NAMALWA (cell line): ENCODE data around the gene RELCH.

Experiments used
- DNase-seq: peaks from one replicate; pipeline ENCODE4 v3.0.0-alpha.2; 2015; ENCODE audit warnings: low spot score

RELCH gene

GRCh38 chr18:62323483-62324180 lies 136.6 kb downstream of the RELCH start:
- DNase-seq = no peak

DNA sequence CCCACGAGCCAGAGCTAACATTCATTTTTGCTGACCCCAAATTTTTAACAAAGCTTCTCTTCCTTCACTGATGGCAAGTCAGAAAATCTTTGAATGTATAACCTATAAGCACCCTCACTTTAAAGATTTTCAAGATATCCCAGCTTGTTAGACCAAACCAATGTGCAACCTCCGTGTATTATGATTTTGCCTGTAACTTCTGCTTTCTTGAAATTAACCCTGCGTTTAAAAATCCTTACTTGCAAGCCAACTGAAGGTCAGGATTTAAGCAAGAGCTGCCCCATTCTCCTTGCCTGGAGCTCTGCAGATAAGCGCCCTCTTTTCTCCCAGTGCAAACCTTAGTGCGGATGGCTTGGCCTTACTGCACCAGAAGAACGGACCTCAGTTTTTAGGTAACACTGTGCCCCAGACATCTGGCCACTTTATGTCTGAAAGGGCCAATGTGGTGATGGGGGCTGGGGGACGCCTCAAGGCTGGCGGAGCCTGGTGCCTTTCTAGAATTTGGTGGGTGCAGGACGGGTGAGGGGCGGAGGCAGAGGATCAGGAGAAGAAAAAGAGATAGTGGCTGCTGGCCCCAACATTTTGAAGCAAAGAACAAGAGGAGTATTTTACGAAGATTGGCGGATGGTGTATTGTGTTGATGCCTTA lies 137.2 kb downstream of the RELCH start:
- peak; percentile 8 for DNase-seq

DNA sequence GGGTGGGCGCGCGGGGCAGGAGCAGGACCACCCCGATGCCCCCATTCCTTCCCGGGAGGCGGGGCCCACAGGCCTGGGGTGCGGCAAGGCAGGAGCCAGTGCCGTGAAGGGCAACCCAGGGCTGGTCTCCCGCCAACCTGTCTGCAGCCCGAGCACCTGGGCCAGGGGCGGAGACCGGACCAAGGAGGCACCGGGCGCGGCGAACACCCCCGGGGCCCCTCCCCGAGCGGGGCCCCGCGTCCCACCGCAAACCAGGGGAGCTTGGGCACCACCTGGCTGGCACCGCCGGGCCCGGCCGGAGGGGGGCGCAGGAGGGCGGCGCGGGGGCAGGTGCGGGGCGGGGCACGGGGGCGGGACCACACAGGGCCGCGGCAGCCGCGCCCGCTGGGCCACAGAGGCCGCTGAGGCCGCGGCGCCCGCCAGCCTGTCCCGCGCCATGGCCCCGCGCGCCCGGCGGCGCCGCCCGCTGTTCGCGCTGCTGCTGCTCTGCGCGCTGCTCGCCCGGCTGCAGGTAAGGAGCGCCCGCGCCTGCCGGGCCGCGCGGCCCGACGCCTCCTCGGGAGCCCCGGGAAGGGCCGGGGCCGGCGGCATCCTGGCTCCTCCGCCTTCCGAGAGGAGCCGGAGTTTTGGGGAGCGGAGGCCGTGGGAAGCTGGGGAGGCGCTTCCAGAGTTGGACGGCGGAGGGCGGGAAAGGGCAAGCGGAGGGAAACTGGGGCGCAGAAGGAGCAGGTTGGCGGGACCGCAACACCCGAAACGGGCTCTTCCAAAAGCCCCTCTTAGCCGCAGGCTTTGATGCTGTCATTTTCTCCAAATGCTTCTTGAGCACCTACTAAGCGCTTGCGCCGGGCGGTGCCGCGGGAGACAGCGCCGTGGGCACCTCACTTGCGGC lies 138.1 kb downstream of the RELCH start, which contains the start of gene TNFRSF11A:
Gene TNFRSF11A (plus strand): TSS at position 394 of the 889 bp plus-strand sequence. CDS start 43 bp downstream, at position 437.
- DNase-seq = no peak

DNA sequence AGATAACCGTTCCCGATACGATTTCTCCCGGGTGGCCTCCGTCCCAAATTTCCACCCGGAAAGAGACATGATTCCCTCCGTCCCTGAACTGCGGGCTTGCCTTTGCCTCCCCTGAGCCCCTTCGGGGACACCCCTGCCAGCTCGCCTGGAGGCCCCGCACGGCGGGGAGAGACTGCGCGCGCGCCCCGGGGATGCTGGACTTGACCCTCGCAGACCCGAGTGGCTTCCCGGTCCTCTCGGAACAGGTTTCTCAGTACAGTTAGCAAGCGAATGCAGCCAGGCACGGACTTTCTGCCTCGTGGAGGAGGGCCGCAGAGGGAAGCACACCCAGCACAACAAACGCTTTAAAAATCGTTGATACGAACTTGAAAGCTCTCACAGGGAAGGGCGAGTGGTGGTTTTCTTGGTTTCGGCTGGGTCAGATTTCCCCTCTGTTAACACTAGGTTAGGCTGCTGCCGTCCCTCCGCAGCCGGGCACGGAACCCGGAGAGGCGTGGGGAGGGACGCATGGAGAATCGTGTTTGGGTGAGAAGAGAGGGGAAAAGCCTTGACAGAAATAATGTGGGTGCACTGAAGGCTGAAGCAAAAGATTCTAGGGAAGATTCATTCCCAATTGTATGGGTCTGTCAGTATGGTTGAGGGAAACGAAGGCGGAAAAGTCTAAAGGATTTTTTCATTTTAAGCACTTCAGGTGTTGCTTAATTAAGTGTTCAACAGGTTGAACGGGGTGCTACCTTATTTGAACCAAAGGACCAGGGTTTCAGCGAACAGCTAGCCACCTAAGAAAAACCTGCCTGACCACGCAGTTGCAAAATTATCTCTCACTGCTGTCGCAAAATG lies 139.0 kb downstream of the RELCH start:
- DNase-seq = no peak

- no peak for DNase-seq
Observed at GRCh38 chr18:62326646-62327348, 139.7 kb downstream of the RELCH start.

DNA sequence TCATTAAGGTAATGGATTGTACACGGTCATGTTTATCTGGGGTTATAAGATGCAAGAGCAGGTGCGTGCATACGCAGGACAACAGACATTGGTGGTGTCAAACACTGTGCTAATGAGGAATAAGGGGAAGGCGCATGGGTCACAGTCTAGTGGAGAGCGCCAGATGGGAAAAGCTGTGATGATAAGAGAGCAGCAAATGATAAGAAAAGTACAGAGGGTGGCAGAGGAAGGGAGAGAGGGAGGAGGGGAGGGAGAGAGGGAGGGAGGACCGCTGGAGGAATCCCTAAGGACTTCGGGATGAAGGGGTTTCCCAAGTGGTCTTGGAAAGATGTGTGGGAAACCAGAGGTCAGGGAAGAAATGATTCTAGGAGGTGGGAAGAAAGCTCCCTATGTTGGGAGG lies 140.9 kb downstream of the RELCH start:
- no peak for DNase-seq

- DNase-seq = no peak
Observed at GRCh38 chr18:62328586-62329525, 141.8 kb downstream of the RELCH start.

DNA sequence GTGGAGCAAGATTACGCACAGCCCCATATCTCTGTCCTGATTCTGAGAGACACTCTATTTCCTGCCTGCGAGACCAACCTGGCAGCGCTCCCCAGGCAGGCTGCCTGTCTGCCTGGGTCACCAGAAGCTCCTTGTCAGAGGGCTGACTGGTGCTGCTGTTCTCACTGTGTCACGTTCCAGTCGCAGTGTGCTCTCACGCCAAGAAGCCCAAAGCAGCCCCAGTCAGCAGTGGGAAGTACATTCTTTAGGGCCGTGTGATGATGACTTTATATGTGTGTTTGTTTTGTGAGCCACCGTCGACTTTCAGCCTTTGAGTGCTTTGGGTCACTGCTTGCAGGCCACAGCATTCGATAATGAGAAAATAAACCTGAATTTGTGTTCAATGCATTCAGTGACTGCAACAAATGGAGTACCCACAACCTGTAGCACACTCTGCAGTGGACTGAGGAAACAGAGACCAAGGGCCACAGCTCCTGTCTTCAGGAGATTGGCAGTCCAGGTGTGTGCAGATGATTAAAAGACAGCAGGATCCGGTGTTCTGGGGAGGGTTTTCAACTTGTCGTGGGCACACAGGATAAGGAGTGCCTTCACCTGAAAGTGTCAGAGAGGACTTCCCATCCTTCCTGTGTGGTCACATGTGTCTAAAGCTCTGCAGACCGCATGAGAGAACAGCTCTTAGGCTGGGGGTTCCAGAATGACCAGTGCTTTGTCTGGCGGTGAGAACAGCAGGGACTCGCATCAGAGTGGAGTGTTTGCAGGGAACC lies 142.8 kb downstream of the RELCH start:
- DNase-seq = no peak

DNA sequence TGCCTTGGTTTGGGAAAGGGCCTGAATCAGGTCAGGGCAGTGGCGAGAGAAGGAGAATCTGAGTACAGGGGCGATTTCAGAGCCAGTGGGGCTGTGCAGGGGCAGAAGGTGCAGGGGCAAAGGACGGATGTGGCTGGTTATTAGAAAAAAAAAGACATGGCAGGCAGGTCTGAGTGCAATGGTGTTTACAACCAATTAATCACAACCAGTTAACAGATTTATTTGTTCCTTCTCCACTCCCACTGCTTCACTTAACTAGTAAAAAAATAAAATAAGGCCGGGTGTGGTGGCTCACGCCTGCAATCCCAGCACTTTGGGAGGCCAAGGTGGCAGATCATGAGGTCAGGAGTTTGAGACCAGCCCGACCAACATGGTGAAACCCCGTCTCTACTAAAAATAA lies 143.6 kb downstream of the RELCH start:
- DNase-seq = no peak

DNA sequence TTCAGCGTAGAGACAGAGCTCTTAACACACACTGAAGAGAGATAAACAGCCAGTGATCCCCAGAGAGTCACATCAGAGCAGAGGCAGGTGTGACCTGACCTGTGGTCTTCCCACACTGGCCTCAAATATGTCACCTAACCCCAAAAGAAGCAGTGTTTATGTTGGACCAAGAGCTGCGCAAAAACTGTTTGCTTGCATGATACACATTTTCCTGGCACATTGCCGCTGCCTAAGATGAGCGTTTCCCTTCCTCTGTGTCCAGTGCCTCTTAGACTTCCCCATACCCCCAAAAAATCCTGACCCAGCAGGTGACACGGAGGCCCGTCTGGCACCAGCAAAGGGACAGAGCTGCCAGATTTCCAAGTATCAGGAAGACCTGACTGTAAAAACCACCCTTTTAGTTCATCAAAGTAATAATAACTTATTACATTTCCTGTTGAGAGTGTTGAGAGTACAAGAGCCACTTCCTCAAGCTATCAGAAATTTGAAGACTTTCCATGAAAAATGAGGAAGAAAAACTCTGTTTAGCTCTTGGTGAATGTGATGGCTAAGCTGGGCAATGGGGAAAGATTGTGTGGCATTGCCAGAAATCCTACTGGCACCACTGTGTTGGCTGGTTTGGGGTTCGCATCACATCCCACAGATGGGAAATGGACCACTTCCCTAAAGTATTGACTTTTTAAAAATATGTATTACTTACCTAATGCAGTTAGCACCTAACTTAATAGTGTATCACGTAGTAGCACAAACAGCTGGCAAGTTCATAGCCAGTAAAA lies 144.7 kb downstream of the RELCH start:
- no peak for DNase-seq

DNA sequence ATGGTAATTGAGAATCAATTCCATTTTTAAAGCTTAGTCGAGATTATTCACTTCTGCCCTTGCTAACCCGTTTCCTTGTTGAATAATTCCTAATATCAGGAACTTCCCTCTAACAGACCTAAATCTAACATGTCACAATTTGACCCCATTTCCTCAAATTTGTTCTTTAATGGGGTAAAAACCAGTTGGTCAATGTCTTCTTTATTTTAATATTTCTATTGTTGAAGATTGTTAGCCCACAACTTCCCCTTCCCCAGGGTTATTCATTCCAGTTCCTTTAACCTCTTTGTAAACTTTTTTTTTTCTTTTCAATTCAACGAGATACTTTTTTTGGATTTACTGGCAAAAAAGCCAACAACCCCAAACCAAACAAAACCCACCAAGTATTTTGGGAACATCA lies 145.4 kb downstream of the RELCH start:
- DNase-seq = no peak

GRCh38 chr18:62332964-62333695 lies 146.1 kb downstream of the RELCH start:
- DNase-seq = no peak

DNA sequence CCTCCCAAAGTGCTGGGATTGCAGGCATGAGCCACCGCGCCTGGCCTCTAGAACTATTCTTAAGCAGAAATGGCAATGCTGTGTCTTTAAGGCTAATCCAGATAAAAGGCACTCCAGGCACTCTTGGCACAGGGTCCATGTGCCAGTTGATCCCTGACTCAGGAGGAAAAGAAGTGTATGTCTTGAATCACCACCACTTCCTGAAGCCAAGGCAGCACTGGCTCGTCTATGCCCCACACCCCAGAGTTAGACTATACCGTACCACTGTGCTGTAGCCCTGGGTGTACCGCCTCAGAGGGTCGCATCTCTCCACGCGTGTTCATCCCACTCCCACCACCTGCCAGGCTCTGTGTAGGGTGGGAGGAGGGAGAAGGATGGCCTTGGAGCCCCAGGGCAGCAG lies 147.1 kb downstream of the RELCH start:
- no peak for DNase-seq

DNA sequence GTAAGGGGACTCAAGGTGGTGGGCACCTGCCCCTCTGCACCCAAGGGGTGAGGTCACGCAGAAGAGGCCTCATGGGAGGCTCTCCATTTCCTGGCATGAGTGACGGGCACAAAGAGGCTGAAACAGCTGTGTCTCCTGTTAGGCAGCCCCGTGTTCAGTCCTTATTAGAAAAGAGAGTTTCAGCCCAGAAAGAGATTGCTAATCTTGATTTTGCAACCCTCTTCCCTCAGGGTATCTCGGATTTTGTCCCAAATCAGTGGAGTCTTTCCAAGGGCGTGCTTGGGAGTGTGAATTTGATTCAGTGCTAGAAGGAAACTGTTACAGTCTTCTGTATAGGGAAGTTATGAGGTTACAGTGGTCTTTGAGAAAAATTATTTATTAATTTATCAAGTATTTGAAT lies 148.4 kb downstream of the RELCH start:
- no peak for DNase-seq

- no peak for DNase-seq
Observed at GRCh38 chr18:62336618-62337017, 149.6 kb downstream of the RELCH start.

DNA sequence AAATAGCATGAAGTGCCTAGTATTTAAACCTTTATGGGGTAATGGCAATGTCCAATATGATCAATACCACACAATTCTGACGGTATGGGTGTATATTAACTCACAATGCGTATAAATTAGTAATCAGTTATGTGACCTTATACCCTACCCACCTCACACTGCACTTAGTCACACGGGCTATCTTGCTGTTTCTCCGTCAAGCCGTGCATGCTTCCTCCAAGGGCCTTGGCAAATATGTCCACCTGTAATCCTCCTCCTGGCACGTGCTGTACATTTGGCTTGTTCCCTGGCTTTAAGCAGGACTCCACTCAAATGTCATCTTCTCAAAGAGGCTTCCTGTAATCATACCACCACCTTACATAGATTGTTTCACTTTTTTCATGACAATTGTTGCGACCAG lies 150.3 kb downstream of the RELCH start:
- no peak for DNase-seq

- DNase-seq = no peak
Observed at GRCh38 chr18:62338446-62339105, 151.5 kb downstream of the RELCH start.
